Testis (tissue), 3 donors: ENCODE data around the gene XPNPEP3. TPM values are rescaled to one million over a fixed set of nuclear protein-coding genes. Genes with fewer than 3 reads are reported as not detected.

Experiments used
- DNase-seq: peaks from one replicate; pipeline ENCODE4 v3.0.0-alpha.2; 2019
- H3K27ac ChIP-seq, 2 donors: fragments of 200-600 bp; sonication (generic); one replicate each; pipeline ENCODE4 v1.5.1; 2019
- H3K27me3 ChIP-seq: fragments of 200-600 bp; sonication (generic); one replicate; pipeline ENCODE4 v1.5.1; 2019
- H3K36me3 ChIP-seq: fragments of 200-600 bp; sonication (generic); one replicate; pipeline ENCODE4 v1.5.1; 2017; ENCODE audit warnings: low read depth; ENCODE audit errors: missing control alignments
- H3K4me1 ChIP-seq: fragments of 200-600 bp; sonication (generic); one replicate; pipeline ENCODE4 v1.5.1; 2019
- H3K4me3 ChIP-seq, 2 donors: fragments of 200-600 bp; sonication (generic); one replicate each; pipeline ENCODE4 v1.5.1; 2017 to 2019
- H3K9me3 ChIP-seq: fragments of 200-600 bp; sonication (generic); one replicate; pipeline ENCODE4 v1.5.1; 2017
- POLR2A ChIP-seq: fragments of 450-650 bp; IDR thresholded peaks from one replicate; pipeline ENCODE4 v1.6.1; 2017; ENCODE audit warnings: antibody characterized with exemption, mild to moderate bottlenecking, moderate library complexity
- WGBS, 2 donors: methylation state at CpG; one replicate each; pipeline ENCODE4 v1.1.5; 2018; 5-methylcytosine and 5-hydroxymethylcytosine counted together
- intact Hi-C: fragments of 100-400 bp; cut with DNase I; formaldehyde crosslinking; loops from one replicate; pipeline ENCODE4 v1.15.1; 2023; ENCODE audit warnings: low total_unique reads
- polyA plus RNA-seq: library from polyadenylated mRNA; stranded (reverse); fragments of 350-450 nt; fragmentation: Illumina TruSeq; extraction: RNeasy Lipid Tissue Mini Kit (QIAGEN cat#74804); gene quantifications from one replicate; pipeline ENCODE4 v1.2.3, GENCODE V29; 2014; ENCODE audit warnings: low read depth, low replicate concordance; ENCODE audit not compliant: insufficient read depth
- total RNA-seq, 2 donors: library from RNA; depleted of rRNA; stranded (reverse); fragments of >200 nt; gene quantifications; one replicate each; pipeline ENCODE4 v1.2.3, GENCODE V29; 2016
- TF ChIP-seq, protein P1 (sequence below), 3 experiments: fragments of 450-650 bp in 2 of 3; fragments of 200-600 bp in 1 of 3; sonication (generic) in 1 of 3; IDR thresholded peaks; one replicate each; pipeline ENCODE4 v1.5.1; 2016 to 2019; ENCODE audit warnings: antibody characterized with exemption in 3 of 3, mild to moderate bottlenecking in 2 of 3, moderate library complexity in 1 of 3

The XPNPEP3 gene
- total and polyA plus RNA-seq, 3 donors from 2014 or later: 29.5 to 46.5 (median 43.5) TPM

DNA sequence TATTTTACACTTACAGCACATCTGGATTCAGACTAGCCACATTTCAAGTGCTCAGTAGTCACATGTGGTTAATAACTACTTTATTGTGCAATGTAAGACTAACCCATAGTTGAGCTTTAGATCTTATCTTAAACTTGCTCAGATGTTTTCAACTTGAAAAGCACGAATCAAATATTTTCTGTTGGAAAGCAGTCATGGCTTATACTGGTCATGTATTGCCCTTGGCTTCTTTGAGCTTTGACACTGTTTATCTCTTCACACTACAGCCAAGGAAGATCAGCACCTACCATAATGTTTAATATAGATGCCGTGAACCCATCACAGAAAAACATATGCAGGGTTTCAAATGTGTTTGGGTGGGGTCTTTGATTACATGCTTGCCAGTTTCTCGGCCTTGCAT, 98.6 kb downstream of the XPNPEP3 start:
- intact Hi-C loops: no loop called here
- TF ChIP-seq POLR2A: no peak
- TF ChIP-seq, protein P1, sequence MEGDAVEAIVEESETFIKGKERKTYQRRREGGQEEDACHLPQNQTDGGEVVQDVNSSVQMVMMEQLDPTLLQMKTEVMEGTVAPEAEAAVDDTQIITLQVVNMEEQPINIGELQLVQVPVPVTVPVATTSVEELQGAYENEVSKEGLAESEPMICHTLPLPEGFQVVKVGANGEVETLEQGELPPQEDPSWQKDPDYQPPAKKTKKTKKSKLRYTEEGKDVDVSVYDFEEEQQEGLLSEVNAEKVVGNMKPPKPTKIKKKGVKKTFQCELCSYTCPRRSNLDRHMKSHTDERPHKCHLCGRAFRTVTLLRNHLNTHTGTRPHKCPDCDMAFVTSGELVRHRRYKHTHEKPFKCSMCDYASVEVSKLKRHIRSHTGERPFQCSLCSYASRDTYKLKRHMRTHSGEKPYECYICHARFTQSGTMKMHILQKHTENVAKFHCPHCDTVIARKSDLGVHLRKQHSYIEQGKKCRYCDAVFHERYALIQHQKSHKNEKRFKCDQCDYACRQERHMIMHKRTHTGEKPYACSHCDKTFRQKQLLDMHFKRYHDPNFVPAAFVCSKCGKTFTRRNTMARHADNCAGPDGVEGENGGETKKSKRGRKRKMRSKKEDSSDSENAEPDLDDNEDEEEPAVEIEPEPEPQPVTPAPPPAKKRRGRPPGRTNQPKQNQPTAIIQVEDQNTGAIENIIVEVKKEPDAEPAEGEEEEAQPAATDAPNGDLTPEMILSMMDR (IDR thresholded peaks at IDR 0.05): no peak
- Histone ChIP-seq H3K4me1 (peaks cover 6% of the 10 kb centered on the region), H3K27me3 (no peaks in the 10 kb centered on the region), H3K27ac (no peak overlapping the region), H3K9me3 (no peaks in the 10 kb centered on the region), H3K4me3 (no peak overlapping the region), H3K36me3 (no peaks in the 10 kb centered on the region)
- WGBS, 2 donors: 84 to 87% methylated on average over 3 of the region's 3 CpGs
- DNase-seq: no peak

DNA sequence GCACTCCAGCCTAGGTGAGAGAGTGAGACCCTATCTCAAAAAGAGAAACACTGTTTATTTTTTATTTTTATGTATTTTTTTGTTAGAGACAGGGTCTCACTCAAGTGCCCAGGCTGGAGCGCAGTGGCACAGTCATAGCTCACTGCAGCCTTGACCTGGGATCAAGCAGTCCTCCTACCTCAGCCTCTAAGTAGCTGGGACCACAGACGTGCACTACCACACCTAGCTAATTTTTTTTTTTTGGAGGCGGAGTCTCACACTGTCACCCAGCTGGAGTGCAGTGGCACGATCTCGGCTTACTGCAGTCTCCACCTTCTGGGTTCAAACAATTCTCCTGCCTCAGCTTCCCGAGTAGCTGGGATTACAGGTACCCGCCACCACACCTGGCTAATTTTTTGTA, 100.7 kb downstream of the XPNPEP3 start:
- no peak for DNase-seq
- WGBS, 2 donors: 84 to 89% methylated on average over 7 of the region's 7 CpGs
- H3K4me3 ChIP-seq: no peak overlapping the region
- no peaks in the 10 kb centered on the region for H3K36me3 ChIP-seq
- no peak overlapping the region for H3K27ac ChIP-seq
- intact Hi-C loops: no loop called here
- H3K9me3 ChIP-seq: no peaks in the 10 kb centered on the region
- TF ChIP-seq, protein P1 (IDR thresholded peaks at IDR 0.05): no peak
- TF ChIP-seq POLR2A: no peak
- peaks cover 6% of the 10 kb centered on the region for H3K4me1 ChIP-seq
- no peaks in the 10 kb centered on the region for H3K27me3 ChIP-seq

DNA sequence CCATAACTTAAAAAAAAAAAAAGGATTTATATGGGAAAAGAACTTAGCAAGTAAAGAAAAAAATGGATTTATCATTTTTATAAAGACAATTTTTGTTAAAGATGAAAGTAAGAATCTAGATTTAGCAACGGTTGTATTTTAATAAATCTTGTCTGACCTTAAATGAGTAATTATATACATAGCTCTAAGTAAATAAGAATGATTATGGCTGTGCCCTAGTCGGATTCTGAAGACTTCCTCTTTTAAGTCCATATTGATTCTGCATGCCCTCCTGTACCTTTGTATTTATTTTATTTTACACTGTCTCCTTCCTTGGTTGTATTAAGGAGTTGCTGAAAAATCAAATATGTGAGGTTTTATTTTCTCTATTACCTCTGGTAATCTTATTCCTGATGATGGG, 101.4 kb downstream of the XPNPEP3 start:
- 91 to 94% methylated on average over 2 of the region's 2 CpGs for WGBS, 2 donors
- Histone ChIP-seq H3K4me1 (peaks cover 3% of the 10 kb centered on the region), H3K27ac (no peak overlapping the region), H3K36me3 (no peaks in the 10 kb centered on the region), H3K27me3 (no peaks in the 10 kb centered on the region), H3K4me3 (no peak overlapping the region), H3K9me3 (no peaks in the 10 kb centered on the region)
- intact Hi-C loops: no loop called here
- no peak for DNase-seq
- TF ChIP-seq, protein P1 (IDR thresholded peaks at IDR 0.05): no peak
- no peak for TF ChIP-seq POLR2A

DNA sequence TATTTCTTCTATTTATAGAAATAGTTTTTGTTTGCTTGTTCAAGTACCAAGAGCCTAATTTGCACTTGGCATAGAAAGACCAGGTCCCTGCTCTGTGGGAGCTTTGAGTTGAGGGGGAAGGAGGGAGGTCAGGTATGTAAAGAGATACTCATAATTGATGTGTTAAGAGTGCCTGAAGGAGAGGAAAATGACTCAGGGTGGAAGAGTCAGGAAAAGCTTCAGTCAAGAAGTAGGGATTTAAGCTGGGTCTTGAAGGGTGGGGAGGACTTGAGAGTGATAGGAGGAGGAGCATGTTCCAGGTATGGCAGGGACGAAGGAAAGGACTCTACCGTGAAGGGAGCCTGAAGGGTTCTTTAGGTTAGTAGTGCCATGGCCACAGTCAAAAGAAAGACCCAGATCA, 103.2 kb downstream of the XPNPEP3 start:
- 77 to 91% methylated on average over 2 of the region's 2 CpGs for whole genome bisulfite sequencing, 2 donors
- no peak overlapping the region for H3K4me3 ChIP-seq
- intact Hi-C loops: no loop called here
- H3K9me3 ChIP-seq: no peaks in the 10 kb centered on the region
- H3K4me1 ChIP-seq: no peaks in the 10 kb centered on the region
- no peak for TF ChIP-seq POLR2A
- TF ChIP-seq, protein P1 (IDR thresholded peaks at IDR 0.05): no peak
- no peak for DNase-seq
- no peaks in the 10 kb centered on the region for H3K27me3 ChIP-seq
- no peaks in the 10 kb centered on the region for H3K36me3 ChIP-seq
- no peak overlapping the region for H3K27ac ChIP-seq

DNA sequence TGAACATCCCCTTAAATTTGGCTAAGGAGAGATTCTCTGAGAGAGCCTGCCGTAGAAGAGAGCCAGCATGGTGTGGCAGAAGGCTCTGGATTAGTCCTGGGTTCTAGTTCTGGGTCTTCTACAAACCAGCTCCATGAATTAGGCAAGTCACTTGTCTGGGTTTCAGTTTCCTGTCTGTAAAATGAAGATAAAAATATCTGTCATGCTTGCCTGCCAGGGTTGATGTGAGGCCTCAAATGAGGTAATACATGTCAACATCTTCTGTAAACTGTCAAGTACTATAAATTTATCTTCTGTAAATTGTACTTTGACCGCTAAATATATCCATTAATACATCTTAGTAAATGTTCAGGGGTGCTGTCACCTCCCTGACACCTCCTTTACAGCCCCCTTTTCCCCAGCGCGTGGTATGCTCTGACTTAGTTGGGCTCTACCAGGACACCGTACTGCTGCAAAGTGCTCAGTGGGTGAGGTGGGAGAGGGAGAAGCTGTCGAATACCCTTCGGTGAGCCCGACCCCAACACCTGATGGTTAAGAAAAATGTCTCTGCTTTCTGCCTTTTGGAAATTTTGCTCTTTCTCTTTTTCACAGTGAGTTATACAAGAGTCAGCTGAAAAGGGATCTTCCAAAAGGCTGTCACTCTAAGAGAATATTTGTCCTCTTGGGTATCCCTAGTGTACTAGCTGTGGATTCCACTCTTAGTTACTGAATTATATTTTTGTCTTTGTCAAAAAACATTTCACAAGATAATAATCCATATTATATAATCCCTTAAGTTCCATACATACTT, 109.2 kb downstream of the XPNPEP3 start:
- Histone ChIP-seq H3K4me3 (no peak overlapping the region), H3K4me1 (no peaks in the 10 kb centered on the region), H3K27ac (no peak overlapping the region), H3K27me3 (no peaks in the 10 kb centered on the region), H3K36me3 (no peaks in the 10 kb centered on the region), H3K9me3 (no peaks in the 10 kb centered on the region)
- no peak for DNase-seq
- 94% methylated on average over 8 of the region's 8 CpGs for WGBS, 2 donors
- intact Hi-C loops: no loop called here
- TF ChIP-seq, protein P1 (IDR thresholded peaks at IDR 0.05): no peak
- no peak for TF ChIP-seq POLR2A
